ENCODE data around the gene DDX59. TPM values are rescaled to one million over a fixed set of nuclear protein-coding genes. Genes with fewer than 3 reads are reported as not detected.
A peak's percentile ranks its signal among the peaks of the same experiment; 100 is the strongest.

The DDX59 gene
- total and polyA plus RNA-seq, 10 of the 15 experiments (the other 5 are each of a cell fraction or from before 2014, with no cell fraction given): 17.3 to 42.1 (median 23.6) TPM

GRCh38 chr1:200628223-200628881, 41.4 kb downstream of the DDX59 start:
- intact Hi-C loops (cut with micrococcal nuclease; ENCODE audit: unreplicated experiment) (loop anchor here (1.0 to 5.0 kb wide), 4 partner anchors 26 to 344 kb away; no protein-coding TSS in a partner anchor), in situ Hi-C loops (cut with MboI) (no loop called here)
- no peaks in the 10 kb centered on the region for H3K79me2 ChIP-seq (ENCODE audit: control insufficient read depth, insufficient read depth, low read length)
- ChIA-PET SMC1A (ENCODE audit: uncharacterized antibody, unreplicated experiment) (interaction anchor here (0.9 to 3.3 kb wide), 19 partner anchors 9 to 343 kb away, joined by 3 to 46 read pairs (median 5); partner anchors contain the start of gene DDX59), POLR2A (interaction anchor here (0.5 to 3.8 kb wide), 13 partner anchors 10 to 392 kb away, joined by 3 to 38 read pairs (median 5); partner anchors contain the start of genes CAMSAP2 and DDX59), RAD21 (ENCODE audit: unreplicated experiment) (interaction anchor here (0.7 to 10.2 kb wide), 21 partner anchors 12 to 389 kb away, joined by 3 to 175 read pairs (median 6); partner anchors contain the start of genes CAMSAP2 and DDX59), CTCF (interaction anchor here (0.5 to 9.8 kb wide), 18 partner anchors 8 to 343 kb away, joined by 3 to 280 read pairs (median 4); partner anchors contain the start of genes CAMSAP2 and DDX59)
- 2% methylated on average over 7 of the region's 7 CpGs for WGBS (ENCODE audit: insufficient coverage, insufficient replicate concordance, low lambda C conversion rate, missing lambda C conversion rate)
- H3K4me1 ChIP-seq (ENCODE audit: control insufficient read depth, insufficient read depth, low read length): peaks cover 37% of the 10 kb centered on the region
- H4K20me1 ChIP-seq (ENCODE audit: control insufficient read depth, insufficient read depth): no peaks in the 10 kb centered on the region
- peak overlapping the region; percentile 44 for H3K9ac ChIP-seq (ENCODE audit: control insufficient read depth, insufficient read depth, low read length)
- peak overlapping the region; percentile 29; the same call in 1 of the 2 replicates for H2AFZ ChIP-seq (ENCODE audit: control insufficient read depth, low read depth, low read length)
- peak; percentile 86 for FAIRE-seq
- H3K9me3 ChIP-seq (replicated peaks; ENCODE audit: control insufficient read depth, insufficient read depth, low read length): no peaks in the 10 kb centered on the region
- peak overlapping the region; percentile 96 for H3K27ac ChIP-seq (ENCODE audit: control insufficient read depth, insufficient read depth)
- DNase-seq (ENCODE audit: low read depth, low spot score): peak; percentile 89
- H3K27me3 ChIP-seq (replicated peaks in 1 of 2; ENCODE audit: control insufficient read depth in 2 of 2, insufficient read depth in 2 of 2, low read length in 1 of 2): no peaks in the 10 kb centered on the region
- H3K36me3 ChIP-seq (ENCODE audit: control insufficient read depth in 2 of 2, insufficient read depth in 2 of 2, low read length in 1 of 2): no peaks in the 10 kb centered on the region
- BruUV-seq (replicated peaks): no TSS peak
- H3K4me2 ChIP-seq (ENCODE audit: control insufficient read depth, insufficient read depth): peak overlapping the region; percentile 80
- H3K4me3 ChIP-seq: peak overlapping the region; percentile 61
- ATAC-seq: peak; percentile 82
- no peak for TF ChIP-seq FOS (IDR thresholded peaks at IDR 0.05; ENCODE audit: borderline replicate concordance, extremely low read depth, insufficient read length)
- peak; percentile 71 for TF ChIP-seq PKNOX1 (IDR thresholded peaks at IDR 0.05)
- TF ChIP-seq MAX (IDR thresholded peaks at IDR 0.05; ENCODE audit: low read depth, low read length): peak; percentile 38; the same call in 1 of the 2 replicates
- no peak for TF ChIP-seq CTCF (IDR thresholded peaks at IDR 0.05 in 2 of 3, conservative IDR thresholded peaks at IDR 0.05 in 1 of 3; ENCODE audit: control insufficient read depth in 2 of 3, extremely low read depth in 1 of 3, insufficient read depth in 1 of 3, low read depth in 3 of 3, low read length in 3 of 3)
- no peak for TF ChIP-seq ZSCAN29 (IDR thresholded peaks at IDR 0.05)
- TF ChIP-seq POLR2A (IDR thresholded peaks at IDR 0.05; ENCODE audit: low read depth, low read length): no peak
- no peak for TF ChIP-seq USF2 (IDR thresholded peaks at IDR 0.05; ENCODE audit: borderline replicate concordance, low read depth, low read length)
- TF ChIP-seq SMAD1 (IDR thresholded peaks at IDR 0.05; ENCODE audit: low read depth, partially characterized antibody): no peak
- TF ChIP-seq SUPT20H (IDR thresholded peaks at IDR 0.05; ENCODE audit: borderline replicate concordance, control insufficient read depth, low read depth, low read length): no peak
- no peak for TF ChIP-seq CHD1 (IDR thresholded peaks at IDR 0.05; ENCODE audit: low read depth, low read length)
- peak in 1 of 2 experiments; percentile 33; a peak in 1 of 4 replicates for TF ChIP-seq SRF (IDR thresholded peaks at IDR 0.05; ENCODE audit: low read depth in 2 of 2, low read length in 2 of 2)
- TF ChIP-seq NR2F1 (conservative IDR thresholded peaks at IDR 0.05): peak; percentile 63
- peak; percentile 66; the same call in 1 of the 2 replicates for TF ChIP-seq TCF12 (IDR thresholded peaks at IDR 0.05; ENCODE audit: low read depth, low read length)
- peak; percentile 96 for TF ChIP-seq RUNX3 (IDR thresholded peaks at IDR 0.05; ENCODE audit: low read length)
- no peak for TF ChIP-seq MYC (IDR thresholded peaks at IDR 0.05; ENCODE audit: insufficient read depth, insufficient read length, insufficient replicate concordance, low read length, severe bottlenecking)
- peak; percentile 94 for TF ChIP-seq CBFB (IDR thresholded peaks at IDR 0.05; ENCODE audit: low read depth)
- peak; percentile 68; the same call in 1 of the 2 replicates for TF ChIP-seq NBN (IDR thresholded peaks at IDR 0.05)
- TF ChIP-seq NR2C1 (IDR thresholded peaks at IDR 0.05): no peak
- TF ChIP-seq SMARCA5 (IDR thresholded peaks at IDR 0.05): peak; percentile 94

Measured in GM12878 (cell line).